Measurements from ENCODE around the gene SMARCD2. TPM values are rescaled to one million over a fixed set of nuclear protein-coding genes. Genes with fewer than 3 reads are reported as not detected.

The SMARCD2 gene
- 121 and 165 TPM in 2 replicates for total RNA-seq

DNA sequence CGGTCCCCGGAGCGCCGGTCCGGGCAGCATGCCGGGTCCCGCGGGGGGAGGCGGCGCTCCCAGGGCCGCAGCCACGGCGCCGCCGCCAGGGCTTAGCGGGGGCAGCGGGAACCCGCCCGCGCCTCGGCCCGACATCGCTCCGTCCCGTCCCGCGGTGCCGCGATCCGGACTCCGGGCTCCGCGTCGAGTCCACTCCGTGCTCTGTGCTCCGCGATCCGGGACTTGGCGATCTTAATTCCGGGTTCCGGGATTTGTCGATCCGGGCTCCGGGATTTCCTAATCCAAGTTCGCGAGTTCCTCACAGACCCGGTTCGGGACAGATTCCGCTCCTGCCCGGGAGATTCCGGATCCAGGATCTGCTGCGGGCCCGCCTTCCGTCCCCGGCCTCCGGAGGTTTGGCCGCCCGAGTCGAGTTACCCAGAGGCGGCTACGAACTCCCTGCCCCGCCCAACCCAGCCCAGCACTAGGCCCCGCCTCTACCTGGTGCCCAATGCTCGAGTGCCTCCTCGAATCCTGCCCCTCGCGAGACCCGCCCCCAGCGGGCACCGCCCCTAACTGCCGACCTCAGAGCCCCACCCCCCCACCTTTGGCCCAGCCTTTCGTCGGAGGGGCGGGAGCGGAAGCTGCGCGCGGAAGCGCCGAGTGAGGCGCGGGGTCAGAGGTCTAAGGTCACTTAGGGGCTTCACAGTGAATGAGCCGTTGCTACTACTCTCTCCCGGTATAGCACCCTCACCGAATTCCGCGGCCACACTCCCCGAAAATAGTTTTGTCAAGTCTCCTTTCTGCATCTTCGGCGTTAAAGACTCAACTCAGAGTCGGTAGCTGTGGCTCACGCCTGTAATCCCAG lies at the start of gene SMARCD2:
Gene SMARCD2 (minus strand): TSS at position 146 of the 847 bp plus-strand sequence. CDS start 11 bp downstream, at position 135.

DNA sequence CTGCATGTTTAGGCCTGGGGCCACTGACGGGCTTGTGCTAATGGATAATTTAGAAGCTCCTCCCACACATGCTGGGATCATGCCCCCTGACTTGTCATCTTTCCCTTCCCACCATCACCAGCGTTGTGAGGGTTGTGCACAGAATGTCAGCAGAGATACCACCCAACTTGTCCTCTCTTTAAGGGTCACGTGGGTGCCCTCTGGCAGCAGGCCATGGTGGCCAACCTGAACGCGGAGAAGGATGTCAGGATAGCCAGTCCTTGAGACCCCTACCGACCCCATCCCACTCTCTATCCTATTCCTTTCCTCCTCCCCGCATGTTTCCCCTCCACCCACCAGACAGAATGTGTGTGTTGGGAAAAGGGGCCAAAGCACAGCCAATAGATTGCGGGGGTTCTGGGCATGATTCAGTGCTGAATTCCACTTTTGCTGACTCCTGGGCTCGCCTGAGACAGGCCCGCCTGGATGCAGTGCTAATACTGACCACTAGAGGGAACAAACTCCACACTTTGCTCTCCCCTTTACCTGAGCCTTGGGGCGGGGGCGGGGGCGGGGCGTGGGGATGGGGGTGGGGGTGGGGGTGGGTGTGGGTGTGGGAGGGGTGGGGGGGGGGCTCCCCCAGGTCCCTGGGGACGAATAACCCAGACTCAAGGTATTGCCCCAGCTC lies 39.6 kb upstream of the SMARCD2 start, which contains the start of gene GH2:
Gene GH2 (minus strand): TSS at position 10 of the 667 bp plus-strand sequence. CDS start 143 bp downstream, outside the sequence.

DNA sequence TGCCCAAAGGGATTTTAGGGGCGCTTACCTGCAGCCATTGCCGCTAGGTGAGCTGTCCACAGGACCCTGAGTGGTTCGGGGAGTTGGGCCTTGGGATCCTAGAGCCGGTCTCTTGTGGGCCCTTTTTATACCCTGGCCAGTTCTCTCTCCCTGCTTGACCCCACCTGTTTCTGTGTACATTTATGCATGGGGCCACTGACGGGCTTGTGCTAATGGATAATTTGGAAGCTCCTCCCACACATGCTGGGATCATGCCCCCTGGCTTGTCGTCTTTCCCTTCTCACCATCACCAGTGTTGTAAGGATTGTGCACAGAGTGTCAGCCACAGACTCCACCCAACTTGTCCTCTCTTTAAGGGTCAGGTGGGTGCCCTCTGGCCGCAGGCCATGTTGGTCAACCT lies 31.1 kb upstream of the SMARCD2 start, which contains the start of gene CSH2:
Gene CSH2 (minus strand): TSS at position 101 of the 400 bp plus-strand sequence. CDS start 63 bp downstream, at position 38.

DNA sequence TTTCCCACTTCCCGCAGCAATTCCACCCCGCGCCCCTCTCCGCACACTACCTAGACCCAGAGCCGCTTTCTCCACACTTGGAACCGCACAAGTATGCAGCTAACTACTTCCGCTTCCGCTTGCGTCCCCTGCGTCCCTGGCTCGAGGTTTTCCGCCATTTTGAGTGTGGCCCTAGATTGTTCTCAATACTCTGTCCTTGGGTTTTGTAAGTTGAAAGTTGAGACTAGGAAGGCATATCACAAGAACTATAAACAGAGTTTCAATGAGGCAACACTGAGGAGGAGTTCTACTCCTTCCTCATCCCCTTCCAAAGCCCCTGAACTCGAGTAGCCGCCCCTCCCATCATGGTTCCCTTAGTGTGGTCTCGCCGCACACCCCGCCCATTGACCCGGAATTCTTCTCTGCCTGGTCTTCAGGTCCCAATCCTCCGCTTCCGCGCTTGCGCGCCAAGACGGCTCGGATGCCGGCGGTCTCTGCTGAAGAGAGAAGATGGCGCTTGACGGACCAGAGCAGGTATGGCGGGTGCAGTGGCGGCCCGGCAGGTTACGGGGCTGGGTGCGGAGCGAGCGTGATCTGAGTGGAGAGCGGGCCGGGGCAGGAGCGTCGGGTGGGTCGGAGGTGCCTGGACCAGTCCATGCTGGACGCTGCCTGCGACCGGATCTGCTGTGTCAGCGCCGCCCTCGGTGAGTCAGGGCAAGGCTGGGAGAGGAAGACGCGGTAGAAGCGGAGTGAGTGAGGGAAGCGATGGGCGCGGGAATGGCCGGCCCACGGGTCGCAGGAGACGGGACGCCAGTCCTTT lies 15.3 kb downstream of the SMARCD2 start, which contains the start of the genes FTSJ3 and PSMC5:
Gene FTSJ3 (minus strand): TSS at position 662 of the 799 bp plus-strand sequence. CDS start 761 bp downstream, outside the sequence.
Gene PSMC5 (plus strand): TSS at position 430 of the 799 bp plus-strand sequence. CDS start 60 bp downstream, at position 490.

Other genes starting within 250 kb of the SMARCD2 start
- gene TACO1, start 241.8 kb downstream of the SMARCD2 start, total RNA-seq = 17.1 and 21.0 TPM in 2 replicates
- 9.4 and 10.8 TPM in 2 replicates for gene MAP3K3, start 220.3 kb downstream of the SMARCD2 start, total RNA-seq
- 4.5 and 10.4 TPM in 2 replicates for gene LIMD2, start 142.6 kb downstream of the SMARCD2 start, total RNA-seq
- 5.8 and 7.5 TPM in 2 replicates for gene STRADA, start 100.9 kb downstream of the SMARCD2 start, total RNA-seq
- gene CCDC47, start 69.1 kb downstream of the SMARCD2 start, total RNA-seq = 78.2 and 78.3 TPM in 2 replicates
- 41.3 and 44.3 TPM in 2 replicates for gene DDX42, start 68.5 kb downstream of the SMARCD2 start, total RNA-seq
- gene PSMC5, start 15.3 kb downstream of the SMARCD2 start, total RNA-seq = 14.3 and 27.7 TPM in 2 replicates
- 55.2 and 66.3 TPM in 2 replicates for gene FTSJ3, start 15.0 kb downstream of the SMARCD2 start, total RNA-seq
- not detected in 2 replicates for gene CSH2, start 31.0 kb upstream of the SMARCD2 start, total RNA-seq
- gene GH2, start 39.3 kb upstream of the SMARCD2 start, total RNA-seq = not detected in 2 replicates
- gene CSH1, start 53.9 kb upstream of the SMARCD2 start, total RNA-seq = not detected in 2 replicates
- not detected in 2 replicates for gene CSHL1, start 68.6 kb upstream of the SMARCD2 start, total RNA-seq
- not detected in 2 replicates for gene GH1, start 76.2 kb upstream of the SMARCD2 start, total RNA-seq
- not detected in 2 replicates for gene CD79B, start 89.6 kb upstream of the SMARCD2 start, total RNA-seq
- under 0.01 TPM in 1 of 2 replicates, not detected in the other for gene SCN4A, start 130.2 kb upstream of the SMARCD2 start, total RNA-seq
- not detected in 2 replicates for gene PRR29, start 155.7 kb upstream of the SMARCD2 start, total RNA-seq
- 0.43 and 5.5 TPM in 2 replicates for gene ICAM2, start 177.9 kb upstream of the SMARCD2 start, total RNA-seq

Data from tracheal epithelial cell (primary cell).